Activated CD4-positive, alpha-beta T cell treated with anti-CD3 and anti-CD28 coated beads, Interleukin-2, amount 50 U/mL, for 16 hours (primary cell): ENCODE data around the gene ADPRHL1.
"Not testable (repeated sequence)": the region's sequence is repeated elsewhere in the genome, so short reads cannot be mapped to it uniquely, and the experiment has no call there.

Source experiments
- DNase-seq: peaks from one replicate; pipeline ENCODE4 v3.0.0-alpha.2; 2020

The ADPRHL1 gene

DNA sequence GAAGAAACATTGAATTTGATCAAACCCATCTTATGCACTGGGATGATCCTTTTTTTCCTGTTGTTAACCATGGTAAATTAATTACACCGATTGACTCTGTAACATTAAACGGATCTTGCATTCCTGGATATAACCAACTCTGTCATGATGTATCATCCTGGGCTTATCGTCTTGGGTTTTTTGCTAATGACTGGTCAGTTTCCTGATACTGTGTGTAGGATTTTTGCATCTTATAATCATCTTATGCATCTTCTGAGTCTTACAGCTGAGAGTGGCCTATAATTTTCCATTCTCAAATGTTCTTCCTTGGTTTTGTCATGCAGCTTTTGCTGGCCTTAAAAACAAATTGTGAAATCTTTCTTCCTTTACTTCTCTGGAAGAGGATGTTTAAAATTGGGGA is 24.4 kb upstream of the ADPRHL1 start:
- no peak for DNase-seq

DNA sequence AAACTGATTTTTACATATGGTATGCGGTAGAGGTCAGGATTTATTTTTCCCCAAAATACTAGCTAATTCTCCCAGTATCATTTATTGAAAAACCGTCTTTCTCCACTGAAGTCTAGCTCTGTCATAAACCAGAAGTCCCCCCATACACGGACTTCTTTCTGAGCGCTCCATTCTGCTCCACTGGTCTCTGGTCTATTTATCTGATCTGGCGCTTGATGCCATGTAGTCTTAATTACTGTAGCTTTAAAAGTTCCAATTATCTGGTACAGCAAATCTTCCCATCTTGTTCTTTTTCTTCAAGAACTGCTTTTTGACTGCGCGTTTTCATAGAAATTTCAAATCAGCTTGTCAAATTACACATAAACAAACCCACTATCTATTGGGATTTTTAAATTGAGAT is 23.5 kb upstream of the ADPRHL1 start:
- DNase-seq = no peak

DNA sequence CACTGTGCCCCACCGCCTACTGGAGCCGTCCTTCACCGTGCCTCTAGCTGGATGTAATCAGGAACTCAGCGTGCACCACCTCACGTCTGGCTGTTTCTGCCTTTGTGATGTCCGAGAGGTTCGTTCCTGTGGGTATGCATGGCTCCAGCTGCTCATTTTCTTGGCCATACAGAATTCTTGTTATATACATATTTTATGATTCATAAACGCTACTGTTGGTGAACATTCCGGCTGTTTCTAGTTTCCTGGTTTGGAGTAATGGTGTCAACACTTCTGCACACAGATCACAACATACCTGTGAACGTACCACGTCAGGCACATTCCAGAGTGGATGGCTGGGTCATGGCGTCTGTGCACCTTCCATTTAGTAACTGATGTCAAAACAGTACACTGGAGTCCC is 22.6 kb upstream of the ADPRHL1 start:
- no peak for DNase-seq

DNA sequence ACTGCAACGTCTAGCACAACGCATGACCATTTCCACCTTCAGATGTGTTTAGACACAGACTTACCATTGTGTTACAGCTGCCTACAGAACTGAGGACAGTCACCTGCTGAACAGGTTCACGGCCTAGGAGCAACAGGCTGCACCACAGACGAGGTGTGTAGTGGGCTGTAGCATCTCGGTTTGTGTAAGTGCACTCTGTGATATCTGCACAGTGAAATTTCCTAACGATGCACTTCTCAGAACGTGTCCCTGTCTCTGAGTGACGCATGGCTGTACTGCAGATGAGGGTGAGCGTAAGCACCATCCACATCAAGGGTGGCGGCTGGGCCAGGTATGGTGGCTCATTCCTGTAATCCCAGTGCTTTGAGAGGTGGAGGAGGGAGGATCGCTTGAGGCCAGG is 22.0 kb upstream of the ADPRHL1 start:
- no peak for DNase-seq

DNA sequence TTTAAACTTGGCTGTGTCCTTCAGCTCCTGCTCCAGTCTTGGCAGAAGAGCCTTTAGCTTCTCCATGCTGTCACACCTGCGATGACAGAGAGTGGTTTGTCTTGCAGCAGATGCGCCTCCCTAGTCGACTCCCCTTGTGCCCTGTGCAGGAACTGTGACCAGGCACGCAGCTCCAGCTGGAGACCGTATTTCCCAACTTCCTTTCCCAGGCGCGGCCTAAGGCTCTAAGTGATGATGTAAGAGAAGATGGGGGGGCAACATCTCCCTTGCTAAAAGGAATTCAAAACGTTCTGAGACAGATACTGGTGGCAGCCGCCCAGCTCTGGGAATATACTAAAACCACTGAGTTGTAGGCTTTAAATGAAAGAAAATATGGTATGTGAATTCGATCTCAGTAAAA is 20.9 kb upstream of the ADPRHL1 start:
- DNase-seq = no peak

DNA sequence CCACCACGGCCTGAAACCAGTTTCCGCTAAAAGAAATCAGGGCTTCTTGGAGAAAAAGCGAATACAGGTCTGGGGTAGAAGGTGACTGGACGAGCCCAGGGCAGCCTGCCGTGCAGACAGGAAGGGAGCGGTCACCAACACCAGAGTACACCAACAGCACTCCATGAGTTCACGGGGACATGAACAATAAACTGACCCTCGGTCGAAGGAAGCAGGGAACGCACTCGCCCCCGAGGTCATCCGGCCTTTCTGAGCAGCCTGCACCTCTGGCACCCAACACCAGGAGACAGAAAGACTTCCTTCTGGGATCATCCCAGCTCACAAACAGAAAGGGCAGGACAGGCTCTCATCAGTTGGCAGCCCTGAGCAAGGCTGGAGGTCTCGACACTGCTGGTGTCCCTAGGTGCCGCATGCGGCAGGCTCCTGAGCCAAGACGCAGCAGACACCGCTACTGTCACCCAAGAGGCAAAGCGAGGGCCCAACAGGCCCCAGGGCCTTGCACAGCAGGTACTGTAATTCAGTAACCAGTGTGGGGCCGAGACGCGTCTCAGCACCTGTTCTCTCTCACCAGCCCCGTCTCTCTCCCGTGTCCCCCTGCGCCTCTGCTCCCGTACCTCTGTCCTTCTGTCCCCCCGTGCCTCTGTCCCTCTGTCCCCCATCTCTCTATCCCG is 19.2 kb upstream of the ADPRHL1 start:
- DNase-seq = no peak

DNA sequence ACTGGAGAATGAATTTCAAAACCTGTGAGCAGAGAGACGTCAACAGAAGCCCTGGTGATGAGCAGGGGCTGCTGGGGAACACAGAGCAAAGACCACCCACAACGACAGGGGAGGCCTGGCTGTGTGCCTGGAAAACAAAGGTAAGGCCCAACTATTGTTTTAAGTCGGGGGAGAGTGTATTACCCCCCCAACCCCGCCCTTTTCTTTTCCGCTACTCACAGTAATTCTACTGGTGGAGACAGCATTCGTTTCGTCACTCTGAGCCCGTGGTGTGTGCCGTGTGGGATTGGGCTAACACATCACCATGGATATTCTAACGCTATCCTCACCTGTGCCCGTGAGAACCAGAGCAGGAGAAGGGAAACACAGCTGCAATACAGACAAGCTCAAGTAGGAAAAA is 18.6 kb upstream of the ADPRHL1 start:
- no peak for DNase-seq

DNA sequence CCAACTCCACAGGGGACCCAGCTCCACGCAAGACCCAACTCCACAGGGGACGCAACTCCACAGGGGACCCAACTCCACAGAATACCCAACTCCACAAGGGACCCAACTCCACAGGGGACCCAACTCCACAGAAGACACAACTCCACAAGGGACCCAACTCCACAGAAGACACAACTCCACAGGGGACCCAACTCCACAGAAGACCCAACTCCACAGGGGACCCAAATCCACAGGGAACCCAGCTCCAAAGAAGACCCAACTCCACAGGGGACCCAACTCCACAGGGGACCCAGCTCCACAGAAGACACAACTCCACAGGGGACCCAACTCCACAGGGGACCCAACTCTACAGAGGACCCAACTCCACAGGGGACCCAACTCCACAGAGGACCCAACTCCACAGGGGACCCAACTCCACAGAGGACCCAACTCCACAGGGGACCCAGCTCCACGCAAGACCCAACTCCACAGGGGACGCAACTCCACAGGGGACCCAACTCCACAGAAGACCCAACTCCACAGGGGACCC is 17.4 kb upstream of the ADPRHL1 start:
- DNase-seq = not testable (repeated sequence)

DNA sequence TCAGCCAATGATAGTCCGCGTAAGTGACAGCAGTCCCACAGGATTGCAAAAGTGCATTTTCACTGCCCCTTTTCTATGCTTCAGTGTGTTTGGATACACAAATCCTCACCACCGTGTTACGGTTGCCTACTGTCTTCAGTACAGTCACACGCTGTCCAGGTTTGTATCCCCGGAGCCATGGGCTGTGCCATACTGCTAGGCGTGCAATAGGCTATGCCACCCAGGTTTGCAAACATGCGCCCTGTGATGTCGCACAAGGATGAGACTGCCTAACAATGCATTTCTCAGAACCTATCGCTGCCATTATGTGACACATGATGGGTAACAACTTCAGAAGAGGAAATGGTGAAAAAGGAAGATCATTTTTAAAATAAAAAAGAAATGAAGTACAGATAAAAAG is 16.8 kb upstream of the ADPRHL1 start:
- DNase-seq = no peak

DNA sequence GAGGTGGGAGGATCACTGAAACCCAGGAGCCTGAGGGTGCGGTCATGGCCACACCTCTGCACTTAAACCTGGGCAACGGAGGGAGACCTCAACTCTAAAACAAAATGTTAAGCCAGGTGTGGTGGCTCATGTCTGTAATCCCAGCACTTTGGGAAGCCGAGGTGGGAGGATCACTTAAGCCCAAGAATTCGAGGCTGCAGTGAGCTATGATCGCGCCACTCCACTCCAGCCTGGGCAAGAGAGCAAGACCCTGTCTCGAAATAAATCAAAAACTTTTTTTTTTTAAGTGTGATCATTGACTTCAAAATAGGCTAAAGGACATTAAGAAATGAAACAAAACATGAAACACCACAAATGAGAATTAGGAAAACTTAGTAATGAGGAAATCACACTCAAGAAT is 16.3 kb upstream of the ADPRHL1 start:
- DNase-seq = no peak

DNA sequence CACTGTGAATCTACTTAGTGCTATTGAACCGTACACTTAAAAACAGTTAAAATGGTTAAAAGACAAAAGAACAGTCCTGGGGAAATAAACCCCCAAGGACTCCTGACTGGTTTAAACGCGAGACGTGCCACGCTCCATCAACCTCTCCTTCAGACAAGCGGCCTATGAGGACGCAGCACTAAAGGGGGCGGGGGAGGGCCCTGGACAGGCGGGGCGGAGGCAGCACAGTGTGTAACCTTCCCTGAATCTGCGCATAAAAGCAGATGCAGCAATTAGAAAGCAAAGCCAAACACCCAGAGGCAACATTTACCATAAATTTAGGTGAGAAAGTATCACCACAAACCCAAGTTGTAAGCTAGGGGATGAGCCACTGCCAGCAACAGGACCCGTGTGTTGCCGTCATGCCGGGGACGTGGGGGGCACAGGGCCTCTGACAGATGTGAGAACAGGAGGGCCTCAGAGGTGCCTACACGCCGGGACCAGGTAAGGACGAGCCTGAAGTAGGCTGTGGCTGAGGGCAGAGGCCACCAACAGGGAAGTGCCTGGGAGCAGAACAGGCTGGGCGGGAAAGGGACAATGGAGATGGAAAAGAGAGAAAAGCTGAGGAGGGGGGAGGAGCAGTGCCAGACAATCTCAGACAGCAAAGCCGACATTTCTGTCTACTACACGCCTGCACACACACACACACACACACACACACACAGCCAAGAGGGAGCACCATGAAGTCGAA is 15.3 kb upstream of the ADPRHL1 start:
- DNase-seq = no peak

DNA sequence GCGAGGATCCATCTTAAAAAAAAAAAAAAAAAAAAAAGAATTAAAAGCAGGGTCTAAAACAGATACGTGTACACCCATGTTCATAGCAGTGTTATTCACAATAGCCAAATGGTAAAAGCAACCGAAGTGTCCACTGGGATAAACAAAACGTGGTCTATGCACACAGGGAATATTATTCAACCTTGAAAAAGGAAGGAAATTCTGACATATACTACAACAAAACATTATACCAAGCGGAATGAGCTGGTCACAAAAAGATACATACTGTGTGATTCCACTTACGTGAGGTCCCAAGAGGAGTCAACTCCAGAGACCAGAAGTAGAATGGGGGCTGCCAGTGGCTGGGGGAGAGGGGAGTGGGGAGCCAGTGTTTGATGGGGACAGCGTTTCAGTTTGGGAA is 14.7 kb upstream of the ADPRHL1 start:
- DNase-seq = no peak

DNA sequence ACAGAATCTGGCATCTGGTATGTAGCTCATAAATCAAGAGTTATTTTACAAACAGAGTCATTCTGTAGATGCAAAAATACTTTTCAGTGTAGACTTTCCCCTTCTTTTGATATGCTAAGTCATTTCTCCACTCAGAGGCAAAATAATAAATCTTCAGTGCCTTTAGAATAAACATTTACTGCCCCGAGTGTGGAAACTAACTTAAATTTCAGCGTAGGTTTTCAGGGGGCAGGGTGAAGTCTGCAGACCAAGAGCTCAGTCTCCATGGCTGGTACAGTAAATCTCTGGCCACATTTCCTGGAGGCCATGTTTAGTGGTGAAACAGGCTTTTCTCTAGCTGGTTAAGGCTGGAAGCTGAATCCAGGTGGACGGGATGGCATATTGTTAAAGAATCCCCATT is 13.1 kb upstream of the ADPRHL1 start:
- no peak for DNase-seq

DNA sequence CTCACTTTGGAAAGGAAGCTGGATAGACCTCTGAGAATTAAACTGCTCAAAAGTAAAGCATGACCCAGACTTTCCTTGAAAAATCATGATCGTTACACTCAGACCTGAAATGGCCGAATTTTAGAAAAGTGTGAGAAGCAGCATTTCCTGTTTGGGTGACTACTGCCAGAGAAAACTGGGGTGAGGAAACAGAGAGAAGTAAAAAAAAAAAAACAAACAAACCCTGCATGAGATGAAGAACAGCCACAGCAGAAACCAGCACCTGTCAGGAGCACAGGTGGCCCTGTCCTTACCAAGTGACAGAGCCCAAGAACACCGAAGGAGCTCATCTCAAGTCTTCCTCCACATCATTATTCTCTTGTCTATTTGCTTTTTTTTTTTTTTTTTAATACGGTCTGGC is 12.0 kb upstream of the ADPRHL1 start:
- DNase-seq = no peak

DNA sequence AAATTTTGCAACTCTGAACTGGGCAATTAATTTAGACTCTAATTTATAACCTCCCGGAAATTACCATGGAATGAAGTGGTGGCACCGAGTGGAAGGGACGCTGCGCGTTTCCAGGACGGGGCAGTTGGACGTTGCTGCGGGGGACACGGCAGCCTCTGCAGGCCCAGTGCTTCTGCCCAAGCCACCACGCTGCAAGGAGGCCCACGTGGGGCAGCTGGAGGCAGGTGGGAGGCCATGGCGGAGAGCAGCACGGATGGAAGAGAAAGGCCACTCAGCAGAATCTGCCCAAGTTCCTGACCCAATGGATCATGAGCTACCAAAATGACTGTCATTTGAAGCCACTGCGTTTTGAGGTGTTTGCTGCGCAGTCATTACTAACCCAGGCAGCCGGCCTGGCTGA is 11.2 kb upstream of the ADPRHL1 start:
- DNase-seq = no peak

DNA sequence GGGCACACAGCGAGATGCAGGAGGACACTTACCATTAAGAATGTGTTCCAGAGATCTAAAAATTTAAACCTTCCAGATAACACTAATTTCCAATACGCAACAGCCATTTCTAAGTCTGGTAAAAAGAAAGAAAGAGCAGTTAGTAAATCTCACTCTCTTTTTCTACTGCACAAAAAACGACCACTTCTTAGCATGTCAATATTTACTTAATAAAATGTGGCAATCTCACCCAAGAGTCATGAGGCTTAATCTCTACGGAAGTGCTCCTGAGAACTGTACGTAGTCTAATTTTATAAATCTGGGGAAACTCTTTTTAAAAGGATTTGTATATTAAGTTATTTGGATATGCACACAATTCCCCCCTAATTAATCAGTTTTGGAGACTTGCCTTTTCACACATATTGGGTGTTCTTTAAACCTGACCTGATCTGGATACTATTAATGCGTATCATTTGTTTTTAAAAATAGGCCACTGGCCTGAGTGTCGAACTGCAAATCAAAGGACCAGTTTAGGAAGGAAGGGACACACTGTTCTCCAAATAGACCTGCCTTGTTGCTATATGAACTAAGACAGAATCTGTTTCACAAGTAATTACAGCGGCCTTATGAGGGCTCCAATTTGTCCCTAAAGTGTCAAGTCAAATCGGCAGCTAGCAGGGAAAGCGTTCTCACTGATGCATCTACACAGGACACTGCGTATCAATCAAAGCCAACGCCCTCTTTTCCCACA is 7.9 kb upstream of the ADPRHL1 start:
- DNase-seq = no peak

DNA sequence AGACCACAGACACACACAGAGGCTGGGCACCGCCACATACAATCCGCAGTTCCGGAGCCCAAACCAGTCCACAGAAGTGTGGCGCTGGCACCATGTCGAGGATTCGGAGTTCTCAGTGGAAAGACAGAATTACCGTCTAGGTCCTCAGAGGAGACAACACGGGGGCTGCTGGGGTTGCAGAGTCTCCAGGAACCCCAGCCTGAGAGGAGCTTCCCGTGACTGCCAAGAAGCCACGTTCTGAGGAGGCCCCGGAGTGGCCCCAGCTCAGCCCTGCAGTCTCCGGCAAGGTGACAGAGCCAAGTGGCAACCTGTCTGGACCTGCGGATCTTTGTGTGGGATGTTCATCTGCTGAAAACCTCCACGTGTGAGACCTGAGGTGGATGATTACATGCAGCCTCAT is 7.3 kb upstream of the ADPRHL1 start:
- DNase-seq = no peak

DNA sequence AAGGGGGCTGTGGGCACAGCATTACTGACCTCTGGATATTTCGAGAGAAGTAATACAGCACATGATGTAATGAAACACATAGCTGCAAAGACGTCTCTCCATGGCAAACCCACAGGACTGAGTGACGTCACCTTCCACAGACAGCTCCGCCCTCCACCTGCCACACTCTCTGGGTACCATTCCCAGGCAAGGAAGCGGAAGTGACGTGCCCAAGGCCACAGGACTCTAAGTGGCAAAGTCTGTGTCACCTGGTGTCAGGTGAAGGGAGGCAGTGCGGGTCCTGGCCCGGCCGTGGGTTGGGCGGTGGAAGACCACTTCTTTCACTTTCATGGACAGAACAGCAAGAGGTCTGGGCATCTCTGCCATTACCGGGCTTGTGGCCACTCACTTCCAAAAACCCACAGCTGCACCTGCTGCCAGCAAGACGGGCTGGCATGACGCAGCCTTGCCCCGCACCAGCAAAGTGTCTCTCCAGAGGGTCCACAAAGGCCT is 6.8 kb upstream of the ADPRHL1 start:
- no peak for DNase-seq

DNA sequence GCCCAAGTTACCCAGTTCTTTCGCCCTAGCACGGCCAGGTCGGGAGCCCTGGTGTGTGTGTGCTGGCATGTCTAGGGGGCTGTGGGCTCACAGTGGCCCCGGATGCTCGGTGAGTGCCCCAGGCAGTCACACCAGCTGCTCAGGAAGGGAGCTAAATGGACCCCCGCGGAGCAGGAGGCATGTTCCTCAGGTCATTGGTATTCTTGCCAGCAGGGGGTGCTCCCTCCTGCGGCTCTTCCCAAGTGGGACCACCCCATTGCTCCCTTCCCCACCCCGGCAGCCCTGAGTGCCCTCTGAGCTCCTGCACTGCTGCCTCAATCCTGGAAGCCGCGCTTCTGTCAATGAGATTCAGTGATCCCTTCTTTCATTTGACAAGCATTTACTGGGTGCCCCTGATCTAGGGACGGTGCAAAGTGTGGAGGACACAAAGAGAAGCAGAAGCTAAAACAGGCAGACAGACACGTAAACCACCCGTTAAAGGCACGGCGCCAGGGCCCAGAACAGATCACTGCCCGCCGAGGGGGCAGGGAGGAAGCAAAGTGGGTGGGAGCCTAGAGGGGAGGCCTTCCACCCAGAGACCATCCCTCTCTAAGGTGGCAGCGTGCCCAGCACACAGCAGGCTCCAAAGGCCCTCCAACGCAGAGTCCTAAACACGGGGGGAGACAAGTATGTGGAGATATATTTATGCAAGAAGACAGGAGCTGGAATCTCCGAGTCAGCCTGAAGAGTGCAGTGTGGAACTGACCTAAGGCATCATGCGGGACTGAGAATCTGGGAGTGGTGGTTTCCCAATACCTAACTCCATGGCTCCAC is 5.2 kb upstream of the ADPRHL1 start:
- DNase-seq = no peak

DNA sequence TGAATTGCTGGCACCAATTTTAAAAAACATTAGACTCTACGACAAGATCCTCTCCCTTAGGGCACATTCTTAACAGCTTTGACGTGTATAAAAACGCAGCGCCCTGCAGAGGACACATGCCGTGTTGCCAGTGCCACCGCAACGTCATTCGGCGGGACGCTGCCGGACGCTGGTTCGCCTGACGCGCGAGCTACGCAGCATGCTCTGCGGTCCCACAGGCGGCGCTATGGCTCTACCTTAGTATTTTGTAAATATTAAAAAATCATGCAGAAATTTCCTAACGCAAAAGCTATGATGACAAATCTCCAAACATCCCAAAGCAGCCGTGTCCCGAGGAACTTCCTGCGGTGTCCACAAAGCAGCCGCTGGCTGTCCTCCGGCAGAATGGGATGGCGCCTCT is 4.2 kb upstream of the ADPRHL1 start:
- DNase-seq = no peak

DNA sequence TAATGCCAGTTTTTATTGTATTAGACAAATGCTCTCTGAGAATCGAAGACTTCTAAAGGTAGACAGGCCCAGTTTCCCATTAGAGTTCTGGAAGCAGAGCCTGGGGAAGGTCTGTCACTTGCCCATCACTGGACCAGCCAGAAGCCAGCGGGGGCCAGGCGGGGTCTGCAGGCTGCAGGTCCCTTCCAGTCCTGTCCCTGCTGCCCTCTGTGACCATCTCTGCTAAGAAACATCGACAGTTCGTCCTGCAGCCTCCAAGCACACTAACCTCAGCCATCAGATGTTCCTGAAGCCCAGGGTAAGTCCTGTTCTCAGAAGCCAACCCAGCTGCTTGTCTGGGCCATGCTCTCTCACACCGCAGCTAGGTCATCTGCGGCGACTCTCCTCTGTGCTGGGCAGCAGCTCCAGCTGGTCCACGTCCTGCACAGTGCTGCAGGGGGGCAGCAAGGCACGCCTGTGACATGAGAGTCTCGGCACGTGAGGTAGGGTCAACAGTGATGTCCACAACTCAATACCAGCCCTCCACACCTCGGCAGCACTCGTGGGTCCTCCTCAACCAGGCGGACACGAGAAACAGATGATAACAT is 2.9 kb upstream of the ADPRHL1 start:
- no peak for DNase-seq

DNA sequence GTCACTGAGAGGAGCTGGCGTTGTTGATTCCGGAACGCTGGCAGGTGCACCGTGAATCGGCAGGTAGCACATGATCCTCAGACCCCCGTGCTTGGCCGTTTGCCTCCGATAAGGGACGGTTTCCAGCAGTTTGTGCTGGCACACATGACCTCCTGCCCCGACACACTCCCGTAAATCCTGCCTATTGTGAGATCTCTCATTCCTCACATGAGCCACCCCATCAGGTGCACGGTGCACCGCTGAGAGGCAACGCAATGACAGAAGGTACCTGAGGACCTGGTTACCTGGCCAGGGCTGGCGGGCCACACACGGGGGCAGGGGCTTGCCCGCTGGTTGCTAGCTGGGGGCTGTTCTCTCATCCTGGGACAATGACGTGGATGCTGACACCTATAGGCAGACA is 2.1 kb upstream of the ADPRHL1 start:
- no peak for DNase-seq

DNA sequence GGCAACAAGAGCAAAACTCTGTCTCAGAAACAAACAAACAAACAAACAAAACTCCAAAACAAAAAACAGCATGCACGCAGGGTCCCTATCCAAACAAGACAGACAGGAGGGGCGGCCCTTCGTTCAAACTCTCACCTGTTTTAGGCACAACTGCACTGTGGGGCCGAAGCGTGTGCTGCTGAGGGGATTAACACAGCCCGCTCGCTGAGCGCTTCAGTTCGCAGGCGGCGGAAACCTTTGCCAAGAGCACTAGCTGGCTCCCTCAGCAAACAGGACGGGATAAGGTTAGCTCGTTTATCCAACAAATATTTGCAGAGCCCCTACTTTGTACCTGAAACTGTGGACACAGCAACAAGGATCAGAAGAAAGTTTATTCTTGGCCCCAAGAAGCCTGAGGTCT is 1.6 kb upstream of the ADPRHL1 start:
- DNase-seq = no peak
